WTC11 (cell line): Measurements from ENCODE around the gene GNAL. TPM values are rescaled to one million over a fixed set of nuclear protein-coding genes. Genes with fewer than 3 reads are reported as not detected.

ENCODE experiments used
- ATAC-seq: fragments of 200-7000 bp; cut with Tn5 transposase; 2 replicates; pipeline ENCODE4 v1.10.0; 2021; ENCODE audit warnings: mild to moderate bottlenecking, moderate library complexity
- CTCF ChIA-PET: fragments of 300-600 bp; sonication (Branson Sonifier 250); formaldehyde crosslinking; loops from one replicate; lab custom pipeline; 2021; ENCODE audit warnings: antibody characterized with exemption; lab: Charles Lee
- POLR2A ChIA-PET: fragments of 350-600 bp; sonication (Branson Sonifier 250); formaldehyde crosslinking; loops from one replicate; lab custom pipeline; 2021; ENCODE audit warnings: antibody characterized with exemption; lab: Charles Lee
- DNase-seq: peaks from one replicate; pipeline ENCODE4 v3.0.0; 2021; ENCODE audit warnings: low spot score
- H3K27ac Mint-ChIP-seq: 2 replicates; pipeline ENCODE4 v1.8.0; 2021; ENCODE audit warnings: mixed read lengths
- H3K27me3 Mint-ChIP-seq: 2 replicates; pipeline ENCODE4 v1.8.0; 2021; ENCODE audit warnings: low read depth, mild to moderate bottlenecking, moderate library complexity, mixed read lengths
- H3K36me3 Mint-ChIP-seq: 2 replicates; pipeline ENCODE4 v1.8.0; 2021; ENCODE audit warnings: mixed read lengths
- H3K4me1 Mint-ChIP-seq: 2 replicates; pipeline ENCODE4 v1.8.0; 2022; ENCODE audit warnings: mixed read lengths
- H3K4me3 Mint-ChIP-seq: 2 replicates; pipeline ENCODE4 v1.8.0; 2021; ENCODE audit warnings: mild to moderate bottlenecking, moderate library complexity, mixed read lengths
- H3K9me3 Mint-ChIP-seq: 2 replicates; pipeline ENCODE4 v1.8.0; 2021; ENCODE audit warnings: mixed read lengths
- ATF1 ChIP-seq: sonication (generic); formaldehyde crosslinking; IDR thresholded peaks from 2 replicates; pipeline ENCODE4 v1.8.1; 2023; ENCODE audit warnings: mild to moderate bottlenecking, moderate library complexity, missing genetic modification reagents
- ETV6 ChIP-seq: sonication (generic); formaldehyde crosslinking; IDR thresholded peaks from 2 replicates; pipeline ENCODE4 v1.8.1; 2022; ENCODE audit warnings: mild to moderate bottlenecking, missing genetic modification reagents
- GRHL2 ChIP-seq: fragments of 250-450 bp; sonication (Bioruptor Pico); IDR thresholded peaks from 2 replicates; pipeline ENCODE4 v1.8.0; 2022; ENCODE audit warnings: mild to moderate bottlenecking, moderate library complexity; ENCODE audit not compliant: insufficient replicate concordance, severe bottlenecking
- HMGA2 ChIP-seq: fragments of 250-450 bp; sonication (Bioruptor Pico); IDR thresholded peaks from 2 replicates; pipeline ENCODE4 v1.4.0; 2021; ENCODE audit warnings: mild to moderate bottlenecking, moderate library complexity
- JAZF1 ChIP-seq: fragments of 250-450 bp; sonication (Bioruptor Pico); IDR thresholded peaks from 2 replicates; pipeline ENCODE4 v1.9.0; 2021; ENCODE audit warnings: moderate library complexity, mild to moderate bottlenecking, inconsistent platforms
- JUN ChIP-seq: sonication (generic); formaldehyde crosslinking; IDR thresholded peaks from 2 replicates; pipeline ENCODE4 v1.8.0; 2023; ENCODE audit warnings: mild to moderate bottlenecking, missing genetic modification reagents
- KAT7 ChIP-seq: sonication (generic); formaldehyde crosslinking; IDR thresholded peaks from 2 replicates; pipeline ENCODE4 v1.8.1; 2023; ENCODE audit warnings: missing genetic modification reagents, mild to moderate bottlenecking, borderline replicate concordance
- NFE2L1 ChIP-seq: sonication (generic); formaldehyde crosslinking; IDR thresholded peaks from 2 replicates; pipeline ENCODE4 v1.8.1; 2023; ENCODE audit warnings: missing genetic modification reagents
- NR1H2 ChIP-seq: sonication (generic); formaldehyde crosslinking; IDR thresholded peaks from 2 replicates; pipeline ENCODE4 v1.9.0; 2021; ENCODE audit warnings: mild to moderate bottlenecking, moderate library complexity, missing genetic modification reagents
- NR3C1 ChIP-seq: sonication (generic); formaldehyde crosslinking; conservative IDR thresholded peaks from 2 replicates; pipeline ENCODE4 v1.8.1; 2023; ENCODE audit warnings: low read depth, mild to moderate bottlenecking, missing genetic modification reagents
- SMAD4 ChIP-seq: sonication (generic); formaldehyde crosslinking; IDR thresholded peaks from 2 replicates; pipeline ENCODE4 v1.8.0; 2022; ENCODE audit warnings: mild to moderate bottlenecking, missing genetic modification reagents
- SOX15 ChIP-seq: fragments of 250-450 bp; sonication (Bioruptor Pico); IDR thresholded peaks from 2 replicates; pipeline ENCODE4 v1.9.0; 2021; ENCODE audit warnings: mild to moderate bottlenecking
- SP1 ChIP-seq: sonication (generic); formaldehyde crosslinking; conservative IDR thresholded peaks from 2 replicates; pipeline ENCODE4 v1.8.1; 2022; ENCODE audit warnings: missing genetic modification reagents
- TP53 ChIP-seq: sonication (generic); formaldehyde crosslinking; IDR thresholded peaks from 2 replicates; pipeline ENCODE4 v1.8.1; 2023; ENCODE audit warnings: mild to moderate bottlenecking, missing genetic modification reagents
- ZBTB21 ChIP-seq: sonication (generic); formaldehyde crosslinking; IDR thresholded peaks from 2 replicates; pipeline ENCODE4 v1.8.1; 2023; ENCODE audit warnings: mild to moderate bottlenecking, missing genetic modification reagents, borderline replicate concordance
- ZNF423 ChIP-seq: fragments of 250-450 bp; sonication (Bioruptor Pico); IDR thresholded peaks from 2 replicates; pipeline ENCODE4 v2.1.2; 2022; ENCODE audit warnings: mild to moderate bottlenecking, moderate library complexity
- total RNA-seq: library from RNA; stranded (reverse); gene quantifications from 3 replicates; pipeline ENCODE4 v1.2.3, GENCODE V29; 2021
- TF ChIP-seq, protein P1 (sequence below): fragments of 250-450 bp; sonication (Bioruptor Pico); conservative IDR thresholded peaks from 2 replicates; pipeline ENCODE4 v1.9.0; 2021; ENCODE audit warnings: mild to moderate bottlenecking
- TF ChIP-seq, protein P2 (sequence below): sonication (generic); formaldehyde crosslinking; IDR thresholded peaks from 2 replicates; pipeline ENCODE4 v1.8.0; 2022; ENCODE audit warnings: mild to moderate bottlenecking, missing genetic modification reagents
- TF ChIP-seq, protein P3 (sequence below): sonication (generic); formaldehyde crosslinking; IDR thresholded peaks from 2 replicates; pipeline ENCODE4 v1.8.1; 2023; ENCODE audit warnings: mild to moderate bottlenecking, missing genetic modification reagents, moderate library complexity
- TF ChIP-seq, protein P4 (sequence below): sonication (generic); formaldehyde crosslinking; IDR thresholded peaks from 2 replicates; pipeline ENCODE4 v1.8.0; 2022; ENCODE audit warnings: mild to moderate bottlenecking, missing genetic modification reagents
- TF ChIP-seq, protein P5 (sequence below): sonication (generic); formaldehyde crosslinking; conservative IDR thresholded peaks from 2 replicates; pipeline ENCODE4 v1.8.1; 2023; ENCODE audit warnings: mild to moderate bottlenecking, low read depth, missing genetic modification reagents, moderate library complexity
- TF ChIP-seq, protein P6 (sequence below): sonication (generic); formaldehyde crosslinking; IDR thresholded peaks from 2 replicates; pipeline ENCODE4 v1.8.0; 2022; ENCODE audit warnings: mild to moderate bottlenecking, missing genetic modification reagents

The GNAL gene
- total RNA-seq, 1 experiment from 2014 or later, result 22.3 TPM

DNA sequence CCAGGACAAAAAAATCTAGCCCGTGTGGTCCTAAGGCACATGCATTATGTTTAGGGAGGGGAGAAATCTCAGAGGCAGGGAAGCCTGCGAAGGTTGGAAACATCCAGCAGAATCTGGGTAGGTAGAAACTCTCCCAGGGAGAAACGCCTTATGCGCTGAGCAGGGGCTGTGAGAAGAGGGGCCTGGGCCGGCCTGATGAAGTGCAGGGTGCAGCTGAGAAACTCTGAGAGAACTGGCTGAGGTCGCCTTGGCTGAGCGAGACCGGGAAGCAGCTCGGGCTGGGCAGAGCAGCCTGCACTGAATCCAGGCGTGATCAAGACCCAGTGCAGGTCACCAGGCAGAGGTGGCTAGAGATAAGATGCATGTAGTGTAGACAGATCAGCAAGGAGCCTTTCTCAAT lies 177.3 kb downstream of the GNAL start:
- Mint-ChIP-seq H3K36me3 (peaks cover 12% of the 10 kb centered on the region), H3K4me3 (no peak overlapping the region), H3K9me3 (no peaks in the 10 kb centered on the region), H3K27me3 (no peaks in the 10 kb centered on the region), H3K27ac (peak overlapping the region; percentile 68), H3K4me1 (peaks cover 8% of the 10 kb centered on the region)
- no peak for ATAC-seq
- ChIA-PET POLR2A (no interaction called here), CTCF (interaction anchor here (0.9 to 1.6 kb wide), 3 partner anchors 129 to 212 kb away, joined by 5 to 8 read pairs (median 5); no protein-coding TSS in a partner anchor)
- TF ChIP-seq ZBTB21, result no peak
- TF ChIP-seq SOX15 (CRISPR knock-in tag), result no peak
- no peak for TF ChIP-seq HMGA2
- TF ChIP-seq JUN (CRISPR knock-in tag), result no peak
- TF ChIP-seq, protein P1, sequence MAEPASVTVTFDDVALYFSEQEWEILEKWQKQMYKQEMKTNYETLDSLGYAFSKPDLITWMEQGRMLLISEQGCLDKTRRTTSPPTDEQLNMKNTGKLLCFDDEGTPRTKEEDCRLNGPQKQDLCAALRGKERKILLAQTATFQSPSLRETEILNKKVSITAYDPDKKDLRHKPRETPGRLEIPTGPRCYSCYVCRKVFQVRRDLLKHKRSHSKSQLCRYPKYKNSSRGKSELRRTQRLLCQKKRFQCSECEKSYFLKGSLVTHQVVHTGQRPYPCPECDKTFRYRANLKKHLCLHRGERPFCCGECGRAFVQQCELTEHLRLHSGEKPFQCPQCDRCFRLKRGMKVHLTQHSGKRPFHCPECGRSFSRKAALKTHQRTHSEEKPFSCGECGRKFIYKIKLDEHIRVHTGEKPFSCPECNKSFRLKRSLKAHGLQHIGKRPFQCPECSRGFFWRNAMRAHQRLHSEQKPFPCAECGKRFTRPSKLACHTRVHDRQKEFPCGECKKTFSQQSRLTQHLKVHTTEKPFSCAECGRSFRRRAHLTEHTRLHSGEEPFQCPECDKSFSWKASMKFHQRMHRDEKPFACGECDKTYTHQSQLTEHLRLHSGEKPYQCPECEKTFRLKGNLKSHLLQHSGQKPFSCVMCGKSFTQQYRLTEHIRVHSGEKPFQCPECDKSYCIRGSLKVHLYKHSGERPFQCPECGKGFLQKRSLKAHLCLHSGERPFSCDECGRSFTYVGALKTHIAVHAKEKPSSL, result no peak
- TF ChIP-seq, protein P2, sequence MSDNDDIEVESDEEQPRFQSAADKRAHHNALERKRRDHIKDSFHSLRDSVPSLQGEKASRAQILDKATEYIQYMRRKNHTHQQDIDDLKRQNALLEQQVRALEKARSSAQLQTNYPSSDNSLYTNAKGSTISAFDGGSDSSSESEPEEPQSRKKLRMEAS (CRISPR knock-in tag), result no peak
- TF ChIP-seq, protein P3, sequence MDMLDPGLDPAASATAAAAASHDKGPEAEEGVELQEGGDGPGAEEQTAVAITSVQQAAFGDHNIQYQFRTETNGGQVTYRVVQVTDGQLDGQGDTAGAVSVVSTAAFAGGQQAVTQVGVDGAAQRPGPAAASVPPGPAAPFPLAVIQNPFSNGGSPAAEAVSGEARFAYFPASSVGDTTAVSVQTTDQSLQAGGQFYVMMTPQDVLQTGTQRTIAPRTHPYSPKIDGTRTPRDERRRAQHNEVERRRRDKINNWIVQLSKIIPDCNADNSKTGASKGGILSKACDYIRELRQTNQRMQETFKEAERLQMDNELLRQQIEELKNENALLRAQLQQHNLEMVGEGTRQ (CRISPR knock-in tag), result no peak
- no peak for DNase-seq

DNA sequence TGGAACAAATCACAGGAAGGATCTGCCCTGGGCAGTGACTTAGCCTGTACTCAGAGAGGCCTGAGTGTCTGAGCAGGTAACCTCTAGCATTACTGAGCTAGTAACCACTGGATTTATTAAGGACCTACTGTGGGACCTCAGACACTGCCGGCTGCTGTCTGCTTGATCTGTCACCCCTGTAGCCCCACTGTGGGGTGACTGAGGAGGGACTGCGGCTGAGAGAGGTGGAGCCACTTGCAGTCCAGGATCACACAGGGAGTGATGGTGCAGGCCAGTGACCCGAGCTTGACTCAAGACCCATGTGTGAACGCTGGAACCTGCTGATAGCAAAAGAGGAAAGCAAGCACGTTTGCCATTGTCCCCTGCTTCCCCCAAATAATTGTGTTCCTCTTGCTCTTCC lies 177.7 kb downstream of the GNAL start:
- POLR2A ChIA-PET, result no interaction called here
- DNase-seq, result no peak
- Mint-ChIP-seq H3K36me3 (peaks cover 12% of the 10 kb centered on the region), H3K4me1 (peaks cover 8% of the 10 kb centered on the region), H3K9me3 (no peaks in the 10 kb centered on the region), H3K27me3 (no peaks in the 10 kb centered on the region), H3K27ac (peak overlapping the region; percentile 68), H3K4me3 (no peak overlapping the region)
- CTCF ChIA-PET, result interaction anchor here (0.9 to 1.6 kb wide), 3 partner anchors 129 to 212 kb away, joined by 5 to 8 read pairs (median 5); no protein-coding TSS in a partner anchor
- no peak for ATAC-seq
- TF ChIP-seq NR3C1 (CRISPR knock-in tag) (no peak), SMAD4 (CRISPR knock-in tag) (no peak), TP53 (no peak), KAT7 (no peak), ZBTB21 (no peak), NR1H2 (CRISPR knock-in tag) (no peak)
- TF ChIP-seq, protein P4, sequence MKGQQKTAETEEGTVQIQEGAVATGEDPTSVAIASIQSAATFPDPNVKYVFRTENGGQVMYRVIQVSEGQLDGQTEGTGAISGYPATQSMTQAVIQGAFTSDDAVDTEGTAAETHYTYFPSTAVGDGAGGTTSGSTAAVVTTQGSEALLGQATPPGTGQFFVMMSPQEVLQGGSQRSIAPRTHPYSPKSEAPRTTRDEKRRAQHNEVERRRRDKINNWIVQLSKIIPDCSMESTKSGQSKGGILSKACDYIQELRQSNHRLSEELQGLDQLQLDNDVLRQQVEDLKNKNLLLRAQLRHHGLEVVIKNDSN (CRISPR knock-in tag), result no peak
- TF ChIP-seq, protein P5, sequence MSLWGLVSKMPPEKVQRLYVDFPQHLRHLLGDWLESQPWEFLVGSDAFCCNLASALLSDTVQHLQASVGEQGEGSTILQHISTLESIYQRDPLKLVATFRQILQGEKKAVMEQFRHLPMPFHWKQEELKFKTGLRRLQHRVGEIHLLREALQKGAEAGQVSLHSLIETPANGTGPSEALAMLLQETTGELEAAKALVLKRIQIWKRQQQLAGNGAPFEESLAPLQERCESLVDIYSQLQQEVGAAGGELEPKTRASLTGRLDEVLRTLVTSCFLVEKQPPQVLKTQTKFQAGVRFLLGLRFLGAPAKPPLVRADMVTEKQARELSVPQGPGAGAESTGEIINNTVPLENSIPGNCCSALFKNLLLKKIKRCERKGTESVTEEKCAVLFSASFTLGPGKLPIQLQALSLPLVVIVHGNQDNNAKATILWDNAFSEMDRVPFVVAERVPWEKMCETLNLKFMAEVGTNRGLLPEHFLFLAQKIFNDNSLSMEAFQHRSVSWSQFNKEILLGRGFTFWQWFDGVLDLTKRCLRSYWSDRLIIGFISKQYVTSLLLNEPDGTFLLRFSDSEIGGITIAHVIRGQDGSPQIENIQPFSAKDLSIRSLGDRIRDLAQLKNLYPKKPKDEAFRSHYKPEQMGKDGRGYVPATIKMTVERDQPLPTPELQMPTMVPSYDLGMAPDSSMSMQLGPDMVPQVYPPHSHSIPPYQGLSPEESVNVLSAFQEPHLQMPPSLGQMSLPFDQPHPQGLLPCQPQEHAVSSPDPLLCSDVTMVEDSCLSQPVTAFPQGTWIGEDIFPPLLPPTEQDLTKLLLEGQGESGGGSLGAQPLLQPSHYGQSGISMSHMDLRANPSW (CRISPR knock-in tag), result no peak

DNA sequence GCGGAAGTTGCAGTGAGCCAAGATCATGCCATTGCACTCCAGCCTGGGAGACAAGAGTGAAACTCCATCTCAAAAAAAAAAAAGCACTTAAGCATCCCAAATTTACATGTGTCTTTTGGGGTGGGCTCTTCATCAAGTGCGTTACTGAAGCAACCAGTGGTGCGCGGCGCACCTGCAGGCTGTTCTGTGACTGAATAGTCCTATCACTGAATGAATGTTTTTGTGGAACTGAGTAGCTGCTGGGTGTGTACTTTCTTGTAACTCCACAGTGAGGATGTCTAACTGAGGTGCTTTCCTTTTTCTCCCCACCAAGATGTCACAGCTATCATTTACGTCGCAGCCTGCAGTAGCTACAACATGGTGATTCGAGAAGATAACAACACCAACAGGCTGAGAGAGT lies 179.2 kb downstream of the GNAL start:
- DNase-seq, result no peak
- peak overlapping the region; percentile 74 for H3K27ac Mint-ChIP-seq
- ATAC-seq, result no peak
- no peaks in the 10 kb centered on the region for H3K9me3 Mint-ChIP-seq
- H3K4me3 Mint-ChIP-seq, result no peak overlapping the region
- CTCF ChIA-PET, result interaction anchor here (0.9 to 1.8 kb wide), 5 partner anchors 8 to 171 kb away, joined by 3 to 7 read pairs (median 4); no protein-coding TSS in a partner anchor
- H3K36me3 Mint-ChIP-seq, result peaks cover 12% of the 10 kb centered on the region
- POLR2A ChIA-PET, result interaction anchor here (0.6 to 1.0 kb wide), 2 partner anchors 10 to 167 kb away, joined by 3 to 4 read pairs; no protein-coding TSS in a partner anchor
- H3K27me3 Mint-ChIP-seq, result no peaks in the 10 kb centered on the region
- H3K4me1 Mint-ChIP-seq, result peaks cover 8% of the 10 kb centered on the region
- TF ChIP-seq ZNF423 (CRISPR knock-in tag) (no peak), SP1 (no peak), ATF1 (no peak), JAZF1 (no peak), NR3C1 (CRISPR knock-in tag) (no peak), GRHL2 (CRISPR knock-in tag) (no peak), NFE2L1 (no peak), ETV6 (CRISPR knock-in tag) (no peak)
- TF ChIP-seq, protein P5 (CRISPR knock-in tag), result no peak
- TF ChIP-seq, protein P6, sequence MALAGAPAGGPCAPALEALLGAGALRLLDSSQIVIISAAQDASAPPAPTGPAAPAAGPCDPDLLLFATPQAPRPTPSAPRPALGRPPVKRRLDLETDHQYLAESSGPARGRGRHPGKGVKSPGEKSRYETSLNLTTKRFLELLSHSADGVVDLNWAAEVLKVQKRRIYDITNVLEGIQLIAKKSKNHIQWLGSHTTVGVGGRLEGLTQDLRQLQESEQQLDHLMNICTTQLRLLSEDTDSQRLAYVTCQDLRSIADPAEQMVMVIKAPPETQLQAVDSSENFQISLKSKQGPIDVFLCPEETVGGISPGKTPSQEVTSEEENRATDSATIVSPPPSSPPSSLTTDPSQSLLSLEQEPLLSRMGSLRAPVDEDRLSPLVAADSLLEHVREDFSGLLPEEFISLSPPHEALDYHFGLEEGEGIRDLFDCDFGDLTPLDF (CRISPR knock-in tag), result no peak
